DMS 273 (cell line): Measurements from ENCODE around the gene FADS2.
"Not testable (repeated sequence)": the region's sequence is repeated elsewhere in the genome, so short reads cannot be mapped to it uniquely, and the experiment has no call there.

Source experiments
- DNase-seq: peaks from one replicate; lab custom pipeline; 2025; ENCODE audit not compliant: unreplicated experiment; lab: John Stamatoyannopoulos, UW

The FADS2 gene

GRCh38 chr11:61866231-61866957 lies 38.3 kb downstream of the FADS2 start:
- DNase-seq, result no peak

GRCh38 chr11:61866958-61867343 lies 38.9 kb downstream of the FADS2 start:
- no peak for DNase-seq

GRCh38 chr11:61868571-61869428 lies 40.7 kb downstream of the FADS2 start:
- no peak for DNase-seq

- no peak for DNase-seq
Measured at GRCh38 chr11:61869429-61869707, 41.3 kb downstream of the FADS2 start.

GRCh38 chr11:61869708-61870451 lies 41.8 kb downstream of the FADS2 start:
- no peak for DNase-seq

- no peak for DNase-seq
Measured at GRCh38 chr11:61870541-61871031, 42.5 kb downstream of the FADS2 start.

- peak; percentile 87 for DNase-seq
Measured at GRCh38 chr11:61871158-61871597, 43.1 kb downstream of the FADS2 start.

- no peak for DNase-seq
Measured at GRCh38 chr11:61872935-61873565, 45.0 kb downstream of the FADS2 start.

- DNase-seq, result no peak
Measured at GRCh38 chr11:61873588-61874376, 45.7 kb downstream of the FADS2 start.

GRCh38 chr11:61874377-61874809 lies 46.3 kb downstream of the FADS2 start:
- peak; percentile 32 for DNase-seq

- no peak for DNase-seq
Measured at GRCh38 chr11:61874853-61875252, 46.8 kb downstream of the FADS2 start.

- no peak for DNase-seq
Measured at GRCh38 chr11:61875698-61876097, 47.6 kb downstream of the FADS2 start.

- no peak for DNase-seq
Measured at GRCh38 chr11:61879152-61879551, 51.1 kb downstream of the FADS2 start.

GRCh38 chr11:61880031-61880430 lies 51.9 kb downstream of the FADS2 start:
- no peak for DNase-seq

- no peak for DNase-seq
Measured at GRCh38 chr11:61880454-61880853, 52.4 kb downstream of the FADS2 start.

GRCh38 chr11:61881397-61881796 lies 53.3 kb downstream of the FADS2 start:
- no peak for DNase-seq

- not testable (repeated sequence) for DNase-seq
Measured at GRCh38 chr11:61882267-61882666, 54.2 kb downstream of the FADS2 start.

- no peak for DNase-seq
Measured at GRCh38 chr11:61882879-61883278, 54.8 kb downstream of the FADS2 start.

GRCh38 chr11:61883327-61883726 lies 55.2 kb downstream of the FADS2 start:
- DNase-seq, result no peak

GRCh38 chr11:61883947-61884346 lies 55.8 kb downstream of the FADS2 start:
- DNase-seq, result no peak
